Esophagus squamous epithelium (tissue), 4 donors: ENCODE measurements around the gene EXOC1L.

Experiments used
- CTCF ChIP-seq, 6 experiments: fragments of 450-650 bp in 4 of 6; fragments of 200-600 bp in 2 of 6; sonication (generic) in 2 of 6; IDR thresholded peaks; one replicate each; pipeline ENCODE4 v1.5.1; 2016 to 2019; ENCODE audit warnings: antibody characterized with exemption in 6 of 6, mild to moderate bottlenecking in 4 of 6, moderate library complexity in 4 of 6
- POLR2A ChIP-seq, 4 donors: fragments of 450-650 bp; IDR thresholded peaks; one replicate each; pipeline ENCODE4 v1.6.1; 2017; ENCODE audit warnings: antibody characterized with exemption in 4 of 4, mild to moderate bottlenecking in 4 of 4, moderate library complexity in 3 of 4

GRCh38 chr4:55770662-55771061 is 48.9 kb upstream of the EXOC1L start:
- TF ChIP-seq CTCF (IDR thresholded peaks at IDR 0.05) (no peak), POLR2A (IDR thresholded peaks at IDR 0.05) (no peak)
